NCI-H2029 treated with DMSO at 0.1 percent for 48 hours (cell line): Measurements from ENCODE around the gene RBM3.
A peak's percentile ranks its signal among the peaks of the same experiment; 100 is the strongest.

ENCODE experiments used
- DNase-seq: peaks from one replicate; lab custom pipeline; 2025; lab: John Stamatoyannopoulos, UW

Gene RBM3

DNA sequence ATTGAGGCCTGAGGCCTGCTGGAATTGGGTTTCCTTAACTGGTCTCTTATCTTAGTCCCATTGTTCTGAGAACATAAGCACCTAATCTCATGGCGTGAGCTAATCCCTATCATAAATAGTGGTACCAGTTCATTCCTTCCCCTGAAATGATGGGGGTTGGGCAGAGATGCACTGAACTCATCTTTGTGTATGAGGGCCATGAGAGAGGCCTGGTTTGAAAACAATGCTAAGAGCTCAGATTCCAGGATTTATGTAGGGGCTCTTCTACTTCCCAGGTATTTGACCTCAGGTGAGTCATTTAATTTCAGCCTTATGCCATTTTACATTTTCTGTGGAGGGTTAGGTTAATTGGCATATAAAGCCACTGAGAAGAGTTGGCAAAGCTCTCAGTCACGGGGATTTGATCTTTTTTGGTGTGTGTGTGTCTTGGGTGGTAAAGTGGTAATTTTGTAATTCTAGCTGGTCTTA lies 4.4 kb downstream of the RBM3 start:
- no peak for DNase-seq

- DNase-seq: no peak
Observed at GRCh38 chrX:48579259-48579658, 5.0 kb downstream of the RBM3 start.

DNA sequence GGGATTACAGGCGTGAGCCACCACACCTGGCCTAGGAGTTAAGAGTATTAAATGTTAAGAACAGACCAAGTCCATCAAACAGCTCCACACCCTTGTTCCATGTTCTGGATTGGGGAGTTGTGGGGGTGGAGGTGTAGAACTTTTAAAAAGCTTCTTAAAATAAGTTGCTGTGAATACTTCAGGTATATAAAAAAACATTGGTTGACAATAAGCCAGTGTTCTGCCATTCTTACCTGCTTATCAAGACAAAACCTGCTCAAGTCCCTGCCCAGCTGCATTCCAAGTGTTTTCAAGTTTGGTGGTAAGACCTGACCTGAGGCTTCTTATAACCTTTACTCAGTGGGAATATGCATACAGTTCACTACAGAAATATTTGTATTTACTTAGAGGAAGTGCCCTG lies 6.4 kb downstream of the RBM3 start:
- DNase-seq: no peak

DNA sequence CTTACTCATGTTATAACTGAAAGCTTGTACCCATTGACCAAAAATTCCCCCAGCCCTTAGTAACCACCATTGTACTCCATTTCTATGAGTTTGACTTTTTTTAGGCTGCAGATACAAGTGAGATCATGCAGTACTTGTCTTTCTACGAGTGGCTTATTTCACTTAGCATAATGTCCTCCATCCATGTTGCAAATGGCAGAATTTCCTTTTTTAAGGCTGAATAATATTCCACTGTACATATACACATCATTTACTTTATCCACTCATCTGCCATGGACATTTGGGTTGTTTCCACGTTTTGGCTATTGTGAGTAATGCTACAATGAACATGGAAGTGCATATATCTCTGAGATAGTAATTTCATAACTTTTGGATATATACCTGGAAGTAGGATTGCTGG lies 10.4 kb downstream of the RBM3 start:
- DNase-seq: no peak

GRCh38 chrX:48589482-48590162 lies 15.3 kb downstream of the RBM3 start:
- peak; percentile 27 for DNase-seq

GRCh38 chrX:48590203-48591103 lies 16.2 kb downstream of the RBM3 start:
- no peak for DNase-seq

DNA sequence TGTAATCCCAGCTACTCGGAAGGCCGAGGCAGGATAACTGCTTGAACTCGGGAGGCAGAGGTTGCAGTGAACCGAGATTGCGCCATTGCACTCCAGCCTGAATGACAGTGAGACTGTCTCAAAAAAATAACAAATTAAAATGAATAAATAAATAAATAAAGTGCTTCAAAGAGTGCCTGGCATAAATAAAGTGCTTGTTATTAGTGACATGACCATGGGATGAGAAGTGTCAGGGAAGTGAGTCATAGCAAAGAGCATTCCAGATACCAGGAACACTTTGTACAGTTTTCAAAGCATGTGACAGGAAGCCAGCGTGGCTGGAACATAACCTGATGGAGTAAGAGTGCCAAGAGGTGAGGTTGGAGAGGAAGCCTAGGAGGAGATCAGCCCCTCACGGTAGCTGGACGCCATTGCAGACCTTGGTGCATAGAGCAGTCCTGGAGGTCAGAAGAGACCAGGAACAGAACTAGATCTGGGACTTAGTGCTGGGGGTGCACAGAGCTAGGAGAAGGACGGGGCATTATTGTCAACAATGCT lies 17.0 kb downstream of the RBM3 start:
- no peak for DNase-seq

DNA sequence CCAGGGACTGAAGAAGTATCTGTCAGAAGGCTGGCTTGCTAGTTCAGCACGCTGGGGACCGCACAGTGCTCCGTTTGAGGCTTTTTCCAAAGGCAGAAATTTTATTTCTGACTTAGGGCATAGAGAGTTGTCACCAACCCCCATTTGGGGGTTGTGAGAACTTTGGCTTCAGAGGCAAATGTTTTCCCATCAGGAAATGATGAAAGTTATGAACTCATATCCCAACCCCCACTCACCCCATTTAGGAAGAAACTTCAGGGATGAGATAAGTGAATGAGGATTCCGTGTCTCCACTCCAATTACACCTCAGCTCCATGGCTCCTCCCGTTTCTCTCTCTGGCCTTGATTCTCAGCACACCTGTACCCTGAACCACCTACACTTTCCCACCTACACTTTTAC lies 18.7 kb downstream of the RBM3 start:
- DNase-seq: no peak

GRCh38 chrX:48595929-48596328 lies 21.6 kb downstream of the RBM3 start:
- no peak for DNase-seq

DNA sequence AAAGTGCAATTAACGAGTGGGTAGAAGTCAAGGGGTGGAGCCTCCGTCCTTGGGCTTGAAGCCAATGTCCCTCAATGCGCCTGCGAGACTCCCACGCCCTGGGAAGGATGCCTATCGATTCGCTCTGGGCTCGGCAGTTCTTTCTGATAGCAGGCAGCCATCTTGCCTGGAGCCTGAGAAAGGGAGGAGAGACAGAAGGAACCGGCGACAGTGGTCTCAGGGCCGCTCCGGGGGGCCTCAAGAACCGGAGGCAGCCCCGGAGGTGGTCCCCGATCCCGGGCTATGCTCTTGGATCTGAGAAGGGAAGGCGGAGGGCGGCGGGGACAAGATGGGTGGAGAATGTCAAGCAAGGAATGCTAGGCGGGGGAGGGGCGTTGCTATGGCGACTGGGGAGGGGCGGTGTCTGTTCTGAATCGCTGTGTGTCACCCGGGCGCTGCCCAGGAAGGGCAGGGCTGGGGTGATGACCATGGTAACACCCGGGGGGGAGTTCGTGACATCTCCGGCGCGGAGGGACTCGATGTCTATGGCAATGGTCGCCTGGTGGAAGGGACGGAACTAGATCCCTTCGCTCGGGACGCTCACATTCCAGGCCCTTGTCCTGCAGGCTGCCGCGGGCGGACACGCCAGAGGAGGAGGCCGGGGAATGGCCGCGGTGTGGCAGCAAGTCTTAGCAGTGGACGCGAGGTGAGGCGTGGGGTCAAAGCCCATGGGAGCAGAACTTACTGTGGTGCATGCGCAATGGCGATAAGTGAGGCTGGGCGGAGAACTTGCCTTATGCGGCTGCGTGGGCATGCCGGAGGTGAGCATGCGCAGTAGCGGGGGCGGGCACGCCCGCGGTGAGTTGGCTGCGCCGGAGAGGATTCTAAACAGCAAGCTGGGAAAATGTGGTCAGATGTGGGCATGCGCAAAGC lies 23.3 kb downstream of the RBM3 start, which contains the start of gene WDR13:
Gene WDR13 (plus strand): TSS at position 140 of the 912 bp plus-strand sequence. CDS start 505 bp downstream, at position 645.
- peak; percentile 76 for DNase-seq

- no peak for DNase-seq
Observed at GRCh38 chrX:48598614-48599013, 24.3 kb downstream of the RBM3 start.

DNA sequence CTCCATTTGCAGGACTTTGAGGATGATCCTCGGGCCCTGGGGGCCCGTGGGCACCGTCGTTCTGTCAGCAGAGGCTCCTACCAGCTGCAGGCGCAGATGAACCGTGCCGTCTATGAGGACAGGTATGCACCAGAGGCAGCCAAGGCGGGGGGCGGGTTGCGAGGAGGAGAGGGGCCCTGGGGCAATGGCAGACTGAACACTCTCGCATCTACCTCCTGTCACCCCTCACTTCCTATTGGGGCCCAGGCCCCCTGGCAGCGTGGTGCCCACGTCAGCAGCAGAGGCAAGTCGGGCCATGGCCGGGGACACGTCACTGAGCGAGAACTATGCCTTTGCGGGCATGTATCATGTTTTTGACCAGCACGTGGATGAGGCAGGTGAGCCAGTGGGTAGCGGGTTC lies 25.1 kb downstream of the RBM3 start:
- DNase-seq: no peak

GRCh38 chrX:48600226-48600625 lies 25.9 kb downstream of the RBM3 start:
- DNase-seq: no peak

- no peak for DNase-seq
Observed at GRCh38 chrX:48601741-48602394, 27.6 kb downstream of the RBM3 start.

GRCh38 chrX:48604701-48605100 lies 30.4 kb downstream of the RBM3 start:
- no peak for DNase-seq

GRCh38 chrX:48606091-48606490 lies 31.8 kb downstream of the RBM3 start:
- DNase-seq: no peak

DNA sequence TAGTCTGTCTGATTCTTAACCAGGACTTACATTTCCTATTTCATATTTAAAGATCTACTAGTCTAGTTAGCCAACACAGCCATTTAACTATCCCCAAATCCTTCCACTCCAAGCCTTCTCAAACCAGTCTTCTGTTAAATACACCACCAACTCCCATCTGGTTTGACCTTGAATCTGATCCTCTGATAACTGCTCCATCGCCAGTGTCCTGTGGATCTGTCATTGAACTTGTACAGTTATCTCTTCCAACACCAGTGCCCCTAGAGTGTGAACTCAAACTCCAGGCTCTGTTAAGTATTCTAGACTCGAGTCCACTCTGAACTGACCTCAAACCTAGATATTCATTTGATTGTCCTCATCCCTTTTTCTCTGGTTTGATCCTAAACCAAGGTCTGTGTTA lies 37.4 kb downstream of the RBM3 start:
- DNase-seq: no peak

GRCh38 chrX:48613502-48614160 lies 39.3 kb downstream of the RBM3 start:
- DNase-seq: no peak

DNA sequence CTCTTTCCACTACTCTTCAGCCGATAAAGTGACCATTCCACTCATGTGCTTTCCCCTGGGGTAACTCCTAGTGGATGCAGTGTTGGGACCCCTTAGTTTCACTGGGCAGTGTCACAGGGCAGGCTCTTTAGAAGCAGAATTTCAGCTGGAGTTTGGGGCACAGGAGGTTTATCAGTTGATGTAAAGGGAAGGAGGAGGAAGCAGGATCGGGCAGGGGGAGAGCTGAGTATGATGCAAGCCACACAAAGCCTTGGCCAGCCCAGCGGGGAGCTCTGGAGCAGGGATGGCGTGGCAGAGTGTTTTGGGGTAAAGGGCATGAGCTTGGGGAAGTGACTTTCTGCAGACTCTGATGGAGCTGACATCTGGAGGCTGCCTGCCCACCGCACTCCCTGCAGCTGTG lies 42.3 kb downstream of the RBM3 start:
- no peak for DNase-seq

GRCh38 chrX:48617542-48618340 lies 43.5 kb downstream of the RBM3 start:
- no peak for DNase-seq
